Parathyroid adenoma (tissue), 2 donors: ENCODE measurements around the gene KCTD10.
"Not testable (repeated sequence)": the region's sequence is repeated elsewhere in the genome, so short reads cannot be mapped to it uniquely, and the experiment has no call there.

Experiments used
- H2AFZ ChIP-seq: fragments of 300-600 bp; sonication (generic); one replicate; pipeline ENCODE4 v1.7.0; 2017; ENCODE audit warnings: antibody characterized with exemption, mild to moderate bottlenecking
- H3K27ac ChIP-seq: fragments of 300-600 bp; sonication (generic); one replicate; pipeline ENCODE4 v1.7.0; 2017
- H3K27me3 ChIP-seq: fragments of 300-600 bp; sonication (generic); one replicate; pipeline ENCODE4 v1.7.0; 2017; ENCODE audit warnings: low read length; ENCODE audit not compliant: control insufficient read depth, insufficient read depth
- H3K36me3 ChIP-seq: fragments of 300-600 bp; sonication (generic); one replicate; pipeline ENCODE4 v1.7.0; 2017; ENCODE audit warnings: low read length; ENCODE audit not compliant: control insufficient read depth, insufficient read depth
- H3K4me1 ChIP-seq: fragments of 300-600 bp; sonication (generic); one replicate; pipeline ENCODE4 v1.7.0; 2017; ENCODE audit warnings: control low read depth
- H3K4me2 ChIP-seq: fragments of 300-600 bp; sonication (generic); one replicate; pipeline ENCODE4 v1.7.0; 2017; ENCODE audit warnings: low read length
- H3K4me3 ChIP-seq: fragments of 300-600 bp; sonication (generic); one replicate; pipeline ENCODE4 v1.7.0; 2017; ENCODE audit warnings: low read depth, low read length
- H3K79me2 ChIP-seq: fragments of 300-600 bp; sonication (generic); one replicate; pipeline ENCODE4 v1.7.0; 2017; ENCODE audit warnings: control low read depth
- H3K9ac ChIP-seq: fragments of 300-600 bp; sonication (generic); one replicate; pipeline ENCODE4 v1.7.0; 2017; ENCODE audit warnings: mild to moderate bottlenecking
- H3K9me3 ChIP-seq: fragments of 300-600 bp; sonication (generic); one replicate; pipeline ENCODE4 v1.7.0; 2017; ENCODE audit warnings: low read length; ENCODE audit not compliant: control insufficient read depth
- TF ChIP-seq, protein P1 (sequence below): fragments of 300-600 bp; sonication (generic); IDR thresholded peaks from one replicate; pipeline ENCODE4 v1.7.0; 2017; ENCODE audit warnings: antibody characterized with exemption, mild to moderate bottlenecking
- donor health status: primary hyperparathyroidism.

The KCTD10 gene

GRCh38 chr12:109418848-109419480 is 58.1 kb downstream of the KCTD10 start:
- Histone ChIP-seq H3K4me1 (no peaks in the 10 kb centered on the region), H3K4me3 (no peak overlapping the region), H3K4me2 (no peak overlapping the region), H3K36me3 (no peaks in the 10 kb centered on the region), H3K27ac (no peak overlapping the region), H3K79me2 (no peaks in the 10 kb centered on the region), H2AFZ (no peak overlapping the region), H3K27me3 (no peaks in the 10 kb centered on the region), H3K9me3 (no peaks in the 10 kb centered on the region), H3K9ac (no peak overlapping the region)
- TF ChIP-seq, protein P1, sequence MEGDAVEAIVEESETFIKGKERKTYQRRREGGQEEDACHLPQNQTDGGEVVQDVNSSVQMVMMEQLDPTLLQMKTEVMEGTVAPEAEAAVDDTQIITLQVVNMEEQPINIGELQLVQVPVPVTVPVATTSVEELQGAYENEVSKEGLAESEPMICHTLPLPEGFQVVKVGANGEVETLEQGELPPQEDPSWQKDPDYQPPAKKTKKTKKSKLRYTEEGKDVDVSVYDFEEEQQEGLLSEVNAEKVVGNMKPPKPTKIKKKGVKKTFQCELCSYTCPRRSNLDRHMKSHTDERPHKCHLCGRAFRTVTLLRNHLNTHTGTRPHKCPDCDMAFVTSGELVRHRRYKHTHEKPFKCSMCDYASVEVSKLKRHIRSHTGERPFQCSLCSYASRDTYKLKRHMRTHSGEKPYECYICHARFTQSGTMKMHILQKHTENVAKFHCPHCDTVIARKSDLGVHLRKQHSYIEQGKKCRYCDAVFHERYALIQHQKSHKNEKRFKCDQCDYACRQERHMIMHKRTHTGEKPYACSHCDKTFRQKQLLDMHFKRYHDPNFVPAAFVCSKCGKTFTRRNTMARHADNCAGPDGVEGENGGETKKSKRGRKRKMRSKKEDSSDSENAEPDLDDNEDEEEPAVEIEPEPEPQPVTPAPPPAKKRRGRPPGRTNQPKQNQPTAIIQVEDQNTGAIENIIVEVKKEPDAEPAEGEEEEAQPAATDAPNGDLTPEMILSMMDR = no peak

DNA sequence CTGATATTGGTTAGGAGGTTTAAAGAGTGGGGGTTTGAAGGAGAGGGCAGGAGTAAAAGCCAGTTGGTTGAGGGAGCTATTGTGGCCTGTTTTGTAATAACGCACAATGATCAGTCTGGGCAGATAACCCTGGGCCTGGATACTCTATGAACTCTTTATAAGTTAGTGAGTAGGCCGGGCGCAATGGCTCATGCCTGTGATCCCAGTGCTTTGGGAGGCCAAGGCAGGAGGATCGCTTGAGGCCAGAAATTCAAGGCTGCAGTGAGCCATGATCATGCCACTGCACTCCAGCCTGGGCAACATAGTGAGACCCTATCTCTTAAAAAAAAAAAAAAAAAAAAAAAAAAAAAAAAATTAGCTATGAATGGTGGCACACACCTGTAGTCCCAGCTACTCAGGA is 71.0 kb downstream of the KCTD10 start:
- H3K36me3 ChIP-seq, H3K4me2 ChIP-seq, H3K9ac ChIP-seq, H3K79me2 ChIP-seq, H3K9me3 ChIP-seq, H3K4me1 ChIP-seq, H2AFZ ChIP-seq, H3K27ac ChIP-seq, H3K4me3 ChIP-seq, H3K27me3 ChIP-seq: not testable (repeated sequence)

DNA sequence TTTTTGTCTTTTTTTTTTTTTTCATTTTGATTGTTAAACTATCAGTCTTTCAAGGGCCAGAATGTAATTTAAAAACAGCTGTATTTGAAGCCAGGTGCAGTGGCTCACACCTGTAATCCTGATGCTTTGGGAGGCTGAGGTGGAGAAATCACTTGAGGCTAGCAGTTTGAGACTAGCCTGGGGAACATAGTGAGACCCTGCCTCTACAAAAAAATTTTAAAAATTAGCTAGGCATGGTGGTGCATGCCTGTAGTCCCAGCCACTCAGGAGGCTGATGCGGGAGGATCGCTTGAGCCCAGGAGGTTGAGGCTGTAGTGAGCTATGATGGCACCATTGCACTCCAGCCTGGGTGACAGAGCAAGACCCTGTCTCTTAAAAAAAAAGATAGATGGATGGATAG is 72.3 kb downstream of the KCTD10 start:
- H3K9ac ChIP-seq, H3K4me1 ChIP-seq, H3K27me3 ChIP-seq, H3K9me3 ChIP-seq, H3K27ac ChIP-seq, H3K4me3 ChIP-seq, H3K4me2 ChIP-seq, H2AFZ ChIP-seq, H3K36me3 ChIP-seq, H3K79me2 ChIP-seq: not testable (repeated sequence)
